Cortex of kidney (tissue), 1 donor: ENCODE results near the gene ZNF682.
"Not testable (repeated sequence)": the region's sequence is repeated elsewhere in the genome, so short reads cannot be mapped to it uniquely, and the experiment has no call there.

Source experiments
- DNase-seq: peaks from one replicate; lab custom pipeline; 2025; lab: John Stamatoyannopoulos, UW

The ZNF682 gene

GRCh38 chr19:19997656-19998268 is 41.5 kb downstream of the ZNF682 start:
- no peak for DNase-seq

GRCh38 chr19:19966862-19967261 is 72.4 kb downstream of the ZNF682 start:
- no peak for DNase-seq

- DNase-seq: not testable (repeated sequence)
Observed at GRCh38 chr19:19966126-19966525, 73.2 kb downstream of the ZNF682 start.

- DNase-seq: no peak
Observed at GRCh38 chr19:19964416-19964815, 74.9 kb downstream of the ZNF682 start.

- DNase-seq: not testable (repeated sequence)
Observed at GRCh38 chr19:19959151-19959799, 80.0 kb downstream of the ZNF682 start.

- not testable (repeated sequence) for DNase-seq
Observed at GRCh38 chr19:19957766-19958165, 81.5 kb downstream of the ZNF682 start.

- DNase-seq: no peak
Observed at GRCh38 chr19:19956434-19957075, 82.8 kb downstream of the ZNF682 start.

GRCh38 chr19:19955208-19955607 is 84.1 kb downstream of the ZNF682 start:
- DNase-seq: no peak
